ENCODE measurements around the gene DZIP3. TPM values are rescaled to one million over a fixed set of nuclear protein-coding genes. Genes with fewer than 3 reads are reported as not detected.
"Not testable (repeated sequence)": the region's sequence is repeated elsewhere in the genome, so short reads cannot be mapped to it uniquely, and the experiment has no call there.

Gene DZIP3
- total RNA-seq, 1 experiment from 2014 or later, result 5.4 TPM

GRCh38 chr3:108655664-108656063 is 66.1 kb downstream of the DZIP3 start:
- H3K27me3 ChIP-seq, DNase-seq, H3K36me3 ChIP-seq, H3K9me3 ChIP-seq, H3K4me3 ChIP-seq: not testable (repeated sequence)

- H3K4me3 ChIP-seq, result no peak overlapping the region
- no peak for DNase-seq
- no peaks in the 10 kb centered on the region for H3K27me3 ChIP-seq
- no peaks in the 10 kb centered on the region for H3K36me3 ChIP-seq
- no peaks in the 10 kb centered on the region for H3K9me3 ChIP-seq
These were observed 72.2 kb downstream of the DZIP3 start for GRCh38 chr3:108661699-108662098.

GRCh38 chr3:108662142-108662738 is 72.7 kb downstream of the DZIP3 start:
- Histone ChIP-seq H3K36me3 (no peaks in the 10 kb centered on the region), H3K27me3 (no peaks in the 10 kb centered on the region), H3K9me3 (no peaks in the 10 kb centered on the region), H3K4me3 (no peak overlapping the region)
- DNase-seq, result peak; percentile 30

- DNase-seq, result no peak
- H3K36me3 ChIP-seq, result no peaks in the 10 kb centered on the region; the same call in 1 of the 2 replicates
- H3K9me3 ChIP-seq, result no peaks in the 10 kb centered on the region
- no peaks in the 10 kb centered on the region for H3K27me3 ChIP-seq
- no peak overlapping the region for H3K4me3 ChIP-seq
These were observed 74.7 kb downstream of the DZIP3 start for GRCh38 chr3:108664266-108664665.

GRCh38 chr3:108667312-108667711 is 77.8 kb downstream of the DZIP3 start:
- H3K36me3 ChIP-seq, result no peaks in the 10 kb centered on the region; the same call in 1 of the 2 replicates
- DNase-seq, result no peak

GRCh38 chr3:108669208-108669607 is 79.7 kb downstream of the DZIP3 start:
- H3K27me3 ChIP-seq, result no peaks in the 10 kb centered on the region
- no peaks in the 10 kb centered on the region; the same call in 1 of the 2 replicates for H3K36me3 ChIP-seq
- H3K4me3 ChIP-seq, result no peak overlapping the region
- DNase-seq, result no peak
- no peaks in the 10 kb centered on the region for H3K9me3 ChIP-seq

More at GRCh38 chr3:108667312-108667711, 77.8 kb downstream of the DZIP3 start:
- no peaks in the 10 kb centered on the region for H3K27me3 ChIP-seq
- no peak overlapping the region for H3K4me3 ChIP-seq
- no peaks in the 10 kb centered on the region for H3K9me3 ChIP-seq

GRCh38 chr3:108672701-108673100 is 83.2 kb downstream of the DZIP3 start:
- no peaks in the 10 kb centered on the region; the same call in 1 of the 2 replicates for H3K36me3 ChIP-seq
- H3K9me3 ChIP-seq, result no peaks in the 10 kb centered on the region
- no peak overlapping the region for H3K4me3 ChIP-seq
- no peaks in the 10 kb centered on the region for H3K27me3 ChIP-seq
- DNase-seq, result no peak

GRCh38 chr3:108673988-108674661 is 84.6 kb downstream of the DZIP3 start:
- H3K27me3 ChIP-seq, result no peaks in the 10 kb centered on the region
- DNase-seq, result no peak
- H3K9me3 ChIP-seq, result no peaks in the 10 kb centered on the region
- H3K36me3 ChIP-seq, result no peaks in the 10 kb centered on the region; the same call in 1 of the 2 replicates
- no peak overlapping the region for H3K4me3 ChIP-seq

- no peak for DNase-seq
- Histone ChIP-seq H3K4me3 (no peak overlapping the region), H3K27me3 (no peaks in the 10 kb centered on the region), H3K9me3 (no peaks in the 10 kb centered on the region), H3K36me3 (no peaks in the 10 kb centered on the region)
These were observed 88.3 kb downstream of the DZIP3 start for GRCh38 chr3:108677811-108678210.

GRCh38 chr3:108692286-108692685 is 102.8 kb downstream of the DZIP3 start:
- not testable (repeated sequence) for H3K36me3 ChIP-seq, DNase-seq, H3K27me3 ChIP-seq, H3K4me3 ChIP-seq, H3K9me3 ChIP-seq

- no peaks in the 10 kb centered on the region for H3K36me3 ChIP-seq
- no peak overlapping the region for H3K4me3 ChIP-seq
- H3K9me3 ChIP-seq, result 0 out of 2 replicates have a peak, but pooled peaks cover 6% of the 10 kb centered on the region
- H3K27me3 ChIP-seq, result no peaks in the 10 kb centered on the region
- DNase-seq, result no peak
These were observed 108.9 kb downstream of the DZIP3 start for GRCh38 chr3:108698461-108698860.

GRCh38 chr3:108705045-108705444 is 115.5 kb downstream of the DZIP3 start:
- Histone ChIP-seq H3K27me3 (no peaks in the 10 kb centered on the region), H3K36me3 (no peaks in the 10 kb centered on the region), H3K4me3 (no peak overlapping the region), H3K9me3 (peaks cover 9% of the 10 kb centered on the region)
- no peak for DNase-seq

GRCh38 chr3:108713009-108713516 is 123.5 kb downstream of the DZIP3 start:
- H3K9me3 ChIP-seq, result no peaks in the 10 kb centered on the region
- no peaks in the 10 kb centered on the region; the same call in 1 of the 2 replicates for H3K27me3 ChIP-seq
- no peak overlapping the region for H3K4me3 ChIP-seq
- DNase-seq, result no peak
- H3K36me3 ChIP-seq, result no peaks in the 10 kb centered on the region

- no peaks in the 10 kb centered on the region for H3K36me3 ChIP-seq
- DNase-seq, result no peak
- H3K9me3 ChIP-seq, result no peaks in the 10 kb centered on the region
- no peak overlapping the region for H3K4me3 ChIP-seq
- no peaks in the 10 kb centered on the region; the same call in 1 of the 2 replicates for H3K27me3 ChIP-seq
These were observed 124.3 kb downstream of the DZIP3 start for GRCh38 chr3:108713816-108714215.

GRCh38 chr3:108718454-108718853 is 128.9 kb downstream of the DZIP3 start:
- Histone ChIP-seq H3K4me3 (no peak overlapping the region), H3K27me3 (no peaks in the 10 kb centered on the region; the same call in 1 of the 2 replicates), H3K9me3 (no peaks in the 10 kb centered on the region), H3K36me3 (no peaks in the 10 kb centered on the region)
- DNase-seq, result no peak

GRCh38 chr3:108719178-108719806 is 129.8 kb downstream of the DZIP3 start:
- no peaks in the 10 kb centered on the region for H3K36me3 ChIP-seq
- H3K27me3 ChIP-seq, result no peaks in the 10 kb centered on the region; the same call in 1 of the 2 replicates
- H3K4me3 ChIP-seq, result no peak overlapping the region
- no peak for DNase-seq
- H3K9me3 ChIP-seq, result no peaks in the 10 kb centered on the region

GRCh38 chr3:108722724-108723123 is 133.2 kb downstream of the DZIP3 start:
- H3K27me3 ChIP-seq, result no peaks in the 10 kb centered on the region
- H3K9me3 ChIP-seq, result no peaks in the 10 kb centered on the region
- no peaks in the 10 kb centered on the region for H3K36me3 ChIP-seq
- H3K4me3 ChIP-seq, result no peak overlapping the region
- DNase-seq, result no peak

Measured in MG63 (cell line).